Mucosa of stomach (tissue), 1 donor: ENCODE data around the gene NXT1.
A peak's percentile ranks its signal among the peaks of the same experiment; 100 is the strongest.
"Not testable (repeated sequence)": the region's sequence is repeated elsewhere in the genome, so short reads cannot be mapped to it uniquely, and the experiment has no call there.

Source experiments
- H3K27me3 ChIP-seq: one replicate; pipeline ENCODE4 v1.7.0; 2013; ENCODE audit warnings: mild to moderate bottlenecking, low read length; ENCODE audit not compliant: control insufficient read depth, insufficient read depth
- H3K36me3 ChIP-seq: one replicate; pipeline ENCODE4 v1.7.0; 2013; ENCODE audit warnings: low read length; ENCODE audit not compliant: control insufficient read depth, insufficient read depth
- H3K4me1 ChIP-seq: one replicate; pipeline ENCODE4 v1.7.0; 2013; ENCODE audit warnings: mild to moderate bottlenecking, low read length; ENCODE audit not compliant: control insufficient read depth, insufficient read depth
- H3K4me3 ChIP-seq: one replicate; pipeline ENCODE4 v1.7.0; 2013; ENCODE audit warnings: low read length
- H3K9ac ChIP-seq: one replicate; pipeline ENCODE4 v1.7.0; 2013; ENCODE audit warnings: mild to moderate bottlenecking, low read length, moderate library complexity
- H3K9me3 ChIP-seq: one replicate; pipeline ENCODE4 v1.7.0; 2013; ENCODE audit warnings: mild to moderate bottlenecking, low read length, moderate library complexity; ENCODE audit not compliant: control insufficient read depth
- donor health status: Pancreatic carcinoma.

Gene NXT1

GRCh38 chr20:23350196-23350903, at the start of gene NXT1:
Gene NXT1, plus strand, starts transcription at chr20:23350791. Its CDS starts 3,251 bp downstream, at chr20:23354042.
- H3K9ac ChIP-seq, result peak within 1 kb of the TSS; percentile 86
- no peaks in the 10 kb centered on the region for H3K36me3 ChIP-seq
- H3K4me3 ChIP-seq, result peak within 1 kb of the TSS; percentile 82
- H3K9me3 ChIP-seq, result no peaks in the 10 kb centered on the region
- H3K4me1 ChIP-seq, result peaks cover 18% of the 10 kb centered on the region
- no peaks in the 10 kb centered on the region for H3K27me3 ChIP-seq

GRCh38 chr20:23301436-23302050, 49.0 kb upstream of the NXT1 start:
- Histone ChIP-seq H3K27me3 (peaks cover 1% of the 10 kb centered on the region), H3K36me3 (no peaks in the 10 kb centered on the region), H3K9me3 (no peaks in the 10 kb centered on the region), H3K4me3 (no peak overlapping the region), H3K4me1 (no peaks in the 10 kb centered on the region), H3K9ac (no peak overlapping the region)

GRCh38 chr20:23302386-23302785, 48.2 kb upstream of the NXT1 start:
- H3K9ac ChIP-seq, result no peak overlapping the region

GRCh38 chr20:23302801-23303200, 47.8 kb upstream of the NXT1 start:
- Histone ChIP-seq H3K9me3 (no peaks in the 10 kb centered on the region), H3K4me1 (no peaks in the 10 kb centered on the region), H3K4me3 (no peak overlapping the region), H3K27me3 (no peaks in the 10 kb centered on the region), H3K9ac (no peak overlapping the region), H3K36me3 (no peaks in the 10 kb centered on the region)

More at GRCh38 chr20:23302386-23302785, 48.2 kb upstream of the NXT1 start:
- no peaks in the 10 kb centered on the region for H3K9me3 ChIP-seq
- H3K36me3 ChIP-seq, result no peaks in the 10 kb centered on the region
- no peaks in the 10 kb centered on the region for H3K27me3 ChIP-seq
- H3K4me3 ChIP-seq, result no peak overlapping the region
- no peaks in the 10 kb centered on the region for H3K4me1 ChIP-seq

GRCh38 chr20:23303325-23304102, 47.1 kb upstream of the NXT1 start:
- Histone ChIP-seq H3K9ac (no peak overlapping the region), H3K27me3 (no peaks in the 10 kb centered on the region), H3K36me3 (no peaks in the 10 kb centered on the region), H3K4me1 (no peaks in the 10 kb centered on the region), H3K9me3 (no peaks in the 10 kb centered on the region), H3K4me3 (no peak overlapping the region)

- no peak overlapping the region for H3K9ac ChIP-seq
- no peaks in the 10 kb centered on the region for H3K9me3 ChIP-seq
- H3K4me1 ChIP-seq, result no peaks in the 10 kb centered on the region
- no peaks in the 10 kb centered on the region for H3K27me3 ChIP-seq
- no peaks in the 10 kb centered on the region for H3K36me3 ChIP-seq
- no peak overlapping the region for H3K4me3 ChIP-seq
These were observed 46.0 kb upstream of the NXT1 start for GRCh38 chr20:23304616-23305015.

- Histone ChIP-seq H3K36me3 (no peaks in the 10 kb centered on the region), H3K27me3 (no peaks in the 10 kb centered on the region), H3K9me3 (no peaks in the 10 kb centered on the region), H3K4me1 (no peaks in the 10 kb centered on the region), H3K9ac (no peak overlapping the region), H3K4me3 (no peak overlapping the region)
These were observed 45.5 kb upstream of the NXT1 start for GRCh38 chr20:23305098-23305497.

GRCh38 chr20:23307393-23307792, 43.2 kb upstream of the NXT1 start:
- H3K9me3 ChIP-seq, H3K27me3 ChIP-seq, H3K4me3 ChIP-seq, H3K4me1 ChIP-seq, H3K36me3 ChIP-seq, H3K9ac ChIP-seq: not testable (repeated sequence)

- Histone ChIP-seq H3K9ac (no peak overlapping the region), H3K4me1 (no peaks in the 10 kb centered on the region), H3K9me3 (no peaks in the 10 kb centered on the region), H3K4me3 (no peak overlapping the region), H3K27me3 (no peaks in the 10 kb centered on the region), H3K36me3 (no peaks in the 10 kb centered on the region)
These were observed 42.6 kb upstream of the NXT1 start for GRCh38 chr20:23308024-23308423.

GRCh38 chr20:23308908-23309307, 41.7 kb upstream of the NXT1 start:
- H3K9me3 ChIP-seq, result no peaks in the 10 kb centered on the region
- H3K36me3 ChIP-seq, result no peaks in the 10 kb centered on the region
- no peak overlapping the region for H3K4me3 ChIP-seq
- no peaks in the 10 kb centered on the region for H3K27me3 ChIP-seq
- no peak overlapping the region for H3K9ac ChIP-seq
- no peaks in the 10 kb centered on the region for H3K4me1 ChIP-seq

- Histone ChIP-seq H3K36me3 (no peaks in the 10 kb centered on the region), H3K4me3 (no peak overlapping the region), H3K9ac (no peak overlapping the region), H3K4me1 (no peaks in the 10 kb centered on the region), H3K27me3 (no peaks in the 10 kb centered on the region), H3K9me3 (no peaks in the 10 kb centered on the region)
These were observed 40.8 kb upstream of the NXT1 start for GRCh38 chr20:23309781-23310180.

GRCh38 chr20:23311947-23312506, 38.6 kb upstream of the NXT1 start:
- Histone ChIP-seq H3K4me1 (no peaks in the 10 kb centered on the region), H3K9ac (no peak overlapping the region), H3K4me3 (no peak overlapping the region), H3K9me3 (no peaks in the 10 kb centered on the region), H3K36me3 (no peaks in the 10 kb centered on the region), H3K27me3 (no peaks in the 10 kb centered on the region)
